HepG2 (cell line): ENCODE data around the gene ST8SIA2. TPM values are rescaled to one million over a fixed set of nuclear protein-coding genes. Genes with fewer than 3 reads are reported as not detected.

Experiments
- ATAC-seq: fragments of 200-7000 bp; cut with Tn5 transposase; 3 replicates; pipeline ENCODE4 v1.9.1; 2020; ENCODE audit warnings: mild to moderate bottlenecking, moderate library complexity
- BruUV-seq: library from RNA; stranded (reverse); fragments of 400-500 nt; replicated peaks from 2 replicates; lab custom pipeline; 2021; lab: Mats Ljungman, UMichigan
- CTCF ChIA-PET: fragments of 300-600 bp; formaldehyde crosslinking; extraction: SDS; loops from one replicate; lab custom pipeline; 2021; ENCODE audit warnings: low total read pairs, inconsistent platforms, low intra/inter-chr PET ratio; lab: Yijun Ruan, JAX
- POLR2A ChIA-PET: fragments of 350-600 bp; sonication (Branson Sonifier 250); formaldehyde crosslinking; loops from one replicate; lab custom pipeline; 2020; ENCODE audit warnings: antibody characterized with exemption, inconsistent platforms; lab: Yijun Ruan, JAX
- DNase-seq: peaks from one replicate; pipeline ENCODE4 v3.0.0-alpha.2; 2015; ENCODE audit warnings: low spot score
- FAIRE-seq: peaks from 3 replicates; lab custom pipeline; 2011; peaks lifted over from hg19 to GRCh38; lab: Jason Lieb, UNC
- H2AFZ ChIP-seq: one replicate; pipeline ENCODE4 v1.6.1; 2011; ENCODE audit warnings: low read length, inconsistent platforms
- H3K27ac ChIP-seq: fragments of 300-600 bp; 3 replicates; pipeline ENCODE4 v1.8.0; 2011; ENCODE audit warnings: mixed run types, mild to moderate bottlenecking, mixed read lengths, low read length, inconsistent platforms; ENCODE audit not compliant: insufficient read depth; ENCODE audit errors: extremely low read length
- H3K27me3 ChIP-seq, 2 experiments: fragments of 200-600 bp in 1 of 2; 2 replicates in 1 of 2; 3 replicates in 1 of 2; pipeline versions ENCODE4 v1.6.0 to v1.8.0; 2011; ENCODE audit warnings: low read length in 2 of 2, mild to moderate bottlenecking in 2 of 2, moderate library complexity in 2 of 2, inconsistent platforms in 1 of 2; ENCODE audit not compliant: insufficient read depth in 2 of 2, control insufficient read depth in 1 of 2
- H3K36me3 ChIP-seq, 2 experiments: fragments of 200-600 bp in 1 of 2; replicated peaks in 1 of 2; 2 replicates in 1 of 2; 3 replicates in 1 of 2; pipeline versions ENCODE4 v1.5.1 to v1.8.0; 2011; ENCODE audit warnings: low read length in 2 of 2, inconsistent platforms in 1 of 2; ENCODE audit not compliant: insufficient read depth in 2 of 2, control insufficient read depth in 1 of 2
- H3K4me1 ChIP-seq: 2 replicates; pipeline ENCODE4 v1.5.1; 2012; ENCODE audit warnings: low read length, inconsistent platforms; ENCODE audit not compliant: insufficient read depth
- H3K4me2 ChIP-seq: 2 replicates; pipeline ENCODE4 v1.6.0; 2011; ENCODE audit warnings: low read depth, low read length, inconsistent platforms
- H3K4me3 ChIP-seq, 3 experiments: fragments of 200-600 bp in 1 of 3; sonication (generic), shearing (Covaris generic) in 1 of 3; replicated peaks in 1 of 3; 2 replicates each; pipeline ENCODE4 v1.5.1; 2011 to 2016; ENCODE audit warnings: low read length in 3 of 3, inconsistent platforms in 2 of 3, low read depth in 2 of 3, mild to moderate bottlenecking in 2 of 3, control low read depth in 1 of 3, mixed read lengths in 1 of 3; ENCODE audit not compliant: insufficient read depth in 1 of 3
- H3K79me2 ChIP-seq: one replicate; pipeline ENCODE4 v1.6.1; 2011; ENCODE audit warnings: low read length, inconsistent platforms; ENCODE audit not compliant: insufficient read depth
- H3K9ac ChIP-seq: 2 replicates; pipeline ENCODE4 v1.6.0; 2011; ENCODE audit warnings: mild to moderate bottlenecking, low read depth, low read length, inconsistent platforms; ENCODE audit not compliant: insufficient read depth
- H3K9me3 ChIP-seq: 2 replicates; pipeline ENCODE4 v1.5.1; 2012; ENCODE audit warnings: mild to moderate bottlenecking, low read length
- H4K20me1 ChIP-seq: 2 replicates; pipeline ENCODE4 v1.6.0; 2011; ENCODE audit warnings: inconsistent platforms, mild to moderate bottlenecking, low read length, moderate library complexity; ENCODE audit not compliant: insufficient read depth
- HINFP ChIP-seq: sonication (generic); formaldehyde crosslinking; IDR thresholded peaks from 2 replicates; pipeline ENCODE4 v1.4.0; 2020; ENCODE audit warnings: low read depth, mild to moderate bottlenecking, missing genetic modification reagents
- KAT2B ChIP-seq: fragments of 150-350 bp; IDR thresholded peaks from 2 replicates; pipeline ENCODE4 v1.6.1; 2014; ENCODE audit warnings: low read depth, low read length, borderline replicate concordance
- MBNL3 ChIP-seq: fragments of 250-450 bp; sonication (Bioruptor Pico); conservative IDR thresholded peaks from 2 replicates; pipeline ENCODE4 v1.8.0; 2022; ENCODE audit warnings: mild to moderate bottlenecking, inconsistent platforms
- PRMT3 ChIP-seq: sonication (generic); formaldehyde crosslinking; IDR thresholded peaks from 2 replicates; pipeline ENCODE4 v1.8.1; 2022; ENCODE audit warnings: low read depth, mild to moderate bottlenecking, moderate library complexity, missing genetic modification reagents, borderline replicate concordance
- SIX1 ChIP-seq: sonication (generic); formaldehyde crosslinking; IDR thresholded peaks from 2 replicates; pipeline ENCODE4 v1.4.0; 2020; ENCODE audit warnings: missing genetic modification reagents, borderline replicate concordance
- ZBTB40 ChIP-seq, 2 experiments: fragments of 450-650 bp in 1 of 2; sonication (generic) in 1 of 2; formaldehyde crosslinking in 1 of 2; IDR thresholded peaks; 2 replicates each; pipeline versions ENCODE4 v1.6.1 to v1.8.0; 2016 to 2022; ENCODE audit warnings: antibody characterized with exemption in 1 of 2, mild to moderate bottlenecking in 1 of 2, missing genetic modification reagents in 1 of 2
- WGBS: methylation state at CpG from one replicate; pipeline ENCODE4 v1.1.6; 2017; ENCODE audit warnings: low lambda C conversion rate; 5-methylcytosine and 5-hydroxymethylcytosine counted together
- in situ Hi-C: cut with HindIII; loops from 2 replicates; pipeline ENCODE4 v1.10.0; 2017; ENCODE audit warnings: low pct_unique_long_range_greater_than_20kb; ENCODE audit not compliant: extremely low pct_ligation_motif_present
- intact Hi-C: fragments of 100-400 bp; cut with micrococcal nuclease; formaldehyde crosslinking; loops from one replicate; pipeline ENCODE4 v1.10.0; 2022; ENCODE audit not compliant: unreplicated experiment
- polyA plus RNA-seq, 8 experiments: library from polyadenylated mRNA; depleted of rRNA in 3 of 8; stranded (reverse) in 7 of 8; unstranded in 1 of 8; fragments of >200 nt; fragmentation: Illumina TruSeq in 4 of 8; extraction: Trizol in 4 of 8; gene quantifications; 2 replicates each; pipeline versions ENCODE4 v1.2.1 to v1.2.3, GENCODE V29; 2011 to 2016; ENCODE audit warnings: low read depth in 4 of 8, missing spikeins in 1 of 8, mixed read lengths in 1 of 8; ENCODE audit not compliant: insufficient read depth in 1 of 8
- total RNA-seq, 5 experiments: library from RNA; depleted of rRNA; stranded (reverse); fragments of >200 nt; fragmentation: Illumina TruSeq; extraction: Trizol; gene quantifications; 2 replicates each; pipeline ENCODE4 v1.2.3, GENCODE V29; 2016; ENCODE audit warnings: low read depth in 1 of 5

The ST8SIA2 gene
- total and polyA plus RNA-seq, 2 of the 13 experiments (the other 11 are each of a cell fraction or from before 2014, with no cell fraction given) = not detected

- 3% methylated on average over 2 of the region's 2 CpGs for WGBS
- no TSS peak for BruUV-seq
- CTCF ChIA-PET = interaction anchor here (1.5 to 3.5 kb wide), 2 partner anchors 286 to 293 kb away, joined by 7 to 25 read pairs; no protein-coding TSS in a partner anchor
- Histone ChIP-seq H3K4me2 (no peak overlapping the region), H3K9ac (no peak overlapping the region), H2AFZ (no peak overlapping the region), H3K4me1 (no peaks in the 10 kb centered on the region), H3K9me3 (no peaks in the 10 kb centered on the region)
- no peak for DNase-seq
- in situ Hi-C loops = no loop called here
- no peak for FAIRE-seq
- no peak for TF ChIP-seq PRMT3 (CRISPR knock-in tag)
- TF ChIP-seq, all 625 proteins: peak for 0
- Histone ChIP-seq H3K4me3 (no peak overlapping the region), H3K27me3 (peaks cover 1 to 31% of the 10 kb centered on the region in 2 experiments; a peak in 2 of 5 replicates), H4K20me1 (no peaks in the 10 kb centered on the region), H3K27ac (no peak overlapping the region), H3K36me3 (no peaks in the 10 kb centered on the region), H3K79me2 (no peaks in the 10 kb centered on the region)
- no peak for ATAC-seq
- POLR2A ChIA-PET = no interaction called here
- intact Hi-C loops = no loop called here
These were observed 9.3 kb upstream of the ST8SIA2 start for GRCh38 chr15:92384381-92384780.

- Histone ChIP-seq H3K4me2 (no peak overlapping the region), H2AFZ (no peak overlapping the region), H3K4me3 (no peak overlapping the region), H4K20me1 (no peaks in the 10 kb centered on the region), H3K79me2 (no peaks in the 10 kb centered on the region), H3K36me3 (no peaks in the 10 kb centered on the region), H3K27me3 (peaks cover 1 to 31% of the 10 kb centered on the region in 2 experiments; a peak in 3 of 5 replicates), H3K4me1 (no peaks in the 10 kb centered on the region), H3K9me3 (no peaks in the 10 kb centered on the region), H3K27ac (no peak overlapping the region), H3K9ac (no peak overlapping the region)
- DNase-seq = no peak
- in situ Hi-C loops = loop anchor here (5.0 kb wide), 1 partner anchor 293 kb away; no protein-coding TSS in a partner anchor
- no peak for FAIRE-seq
- ChIA-PET POLR2A (no interaction called here), CTCF (interaction anchor here (3.5 kb wide), 1 partner anchor 287 kb away, joined by 25 read pairs; no protein-coding TSS in a partner anchor)
- WGBS = 0% methylated on average over 2 of the region's 2 CpGs
- intact Hi-C loops = no loop called here
- ATAC-seq = no peak
- BruUV-seq = no TSS peak
- TF ChIP-seq MBNL3 (CRISPR knock-in tag) = no peak
- no peak for TF ChIP-seq KAT2B
- no peak for TF ChIP-seq HINFP (CRISPR knock-in tag)
- TF ChIP-seq SIX1 (CRISPR knock-in tag) = no peak
- no peak for TF ChIP-seq ZBTB40 (IDR thresholded peaks at IDR 0.05)
- no peak for TF ChIP-seq ZBTB40 (CRISPR knock-in tag; IDR thresholded peaks at IDR 0.05)
These were observed 8.6 kb upstream of the ST8SIA2 start for GRCh38 chr15:92385096-92385495.
